T-helper 17 cell (primary cell): ENCODE results near the gene NUDT12. TPM values are rescaled to one million over a fixed set of nuclear protein-coding genes. Genes with fewer than 3 reads are reported as not detected.

Source experiments
- ATAC-seq: fragments of 150-1000 bp; cut with Tn5 transposase; 2 replicates; pipeline ENCODE4 v1.10.0; 2021; ENCODE audit warnings: mild to moderate bottlenecking, moderate library complexity
- DNase-seq, 3 donors: peaks; one replicate each; pipeline versions ENCODE4 v3.0.0 to v3.0.0-alpha.2; 2020 to 2021
- H3K9me3 ChIP-seq: one replicate; pipeline ENCODE4 v1.7.0; 2013; ENCODE audit warnings: low read length, mild to moderate bottlenecking; ENCODE audit not compliant: control insufficient read depth, poor library complexity, severe bottlenecking
- H3K27ac Mint-ChIP-seq: one replicate; pipeline ENCODE4 v1.8.0; 2022; ENCODE audit warnings: mild to moderate bottlenecking, moderate library complexity, mixed read lengths
- H3K27me3 Mint-ChIP-seq: one replicate; pipeline ENCODE4 v1.8.0; 2022; ENCODE audit warnings: mixed read lengths
- H3K36me3 Mint-ChIP-seq: one replicate; pipeline ENCODE4 v1.8.0; 2022; ENCODE audit warnings: low read depth, mixed read lengths
- H3K4me1 Mint-ChIP-seq: one replicate; pipeline ENCODE4 v1.8.0; 2022; ENCODE audit warnings: mild to moderate bottlenecking, mixed read lengths
- H3K4me3 Mint-ChIP-seq: one replicate; pipeline ENCODE4 v1.8.0; 2022; ENCODE audit warnings: mild to moderate bottlenecking, moderate library complexity, mixed read lengths
- total RNA-seq, 4 donors: library from RNA in 2 of 4; stranded (reverse) in 2 of 4; gene quantifications; one replicate each; pipeline ENCODE4 v1.2.3 and lab custom pipeline; 2022 to 2026

NUDT12 gene
- total RNA-seq (under 1 TPM; 0.18 to 0.57 TPM), total RNA-seq (lab: John Stamatoyannopoulos, UW) (0.60 to 2.7 reads per million in 2 donors)

GRCh38 chr5:103562453-103563157 is at the start of gene NUDT12:
Gene NUDT12 (minus strand): TSS chr5:103562789. CDS start chr5:103560248, 2,541 bp downstream.
- no peaks in the 10 kb centered on the region for H3K27me3 Mint-ChIP-seq
- no peaks in the 10 kb centered on the region for H3K36me3 Mint-ChIP-seq
- H3K4me3 Mint-ChIP-seq, result peak within 1 kb of the TSS; percentile 91
- H3K27ac Mint-ChIP-seq, result peak within 1 kb of the TSS; percentile 6
- peaks cover 4% of the 10 kb centered on the region for H3K4me1 Mint-ChIP-seq
- ATAC-seq (peak; percentile 79), DNase-seq (peak in 2 of 3 donors; percentile 6 to 9)
- no peaks in the 10 kb centered on the region for H3K9me3 ChIP-seq

DNA sequence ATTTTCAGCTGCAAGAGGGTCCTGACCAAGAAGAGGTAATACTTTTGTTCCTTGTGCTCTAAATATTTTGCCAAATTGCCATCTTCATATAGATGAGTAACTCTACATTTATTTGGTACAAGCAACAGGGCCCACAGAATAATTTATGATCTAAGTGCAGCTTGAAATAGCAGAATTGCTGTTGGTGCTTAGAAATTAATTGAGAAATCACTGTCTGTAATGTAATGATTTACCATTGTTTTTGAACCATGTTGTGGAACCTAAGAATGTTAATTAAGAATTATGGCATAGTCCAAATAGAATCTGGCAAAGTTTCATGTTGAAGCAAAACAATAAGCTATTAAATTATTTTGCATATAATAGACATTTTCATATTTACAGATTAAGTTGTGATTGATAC is 44.8 kb upstream of the NUDT12 start:
- no peaks in the 10 kb centered on the region for H3K9me3 ChIP-seq
- no peak for ATAC-seq
- no peak overlapping the region for H3K27ac Mint-ChIP-seq
- no peaks in the 10 kb centered on the region for H3K4me1 Mint-ChIP-seq
- H3K4me3 Mint-ChIP-seq, result no peak overlapping the region
- no peaks in the 10 kb centered on the region for H3K36me3 Mint-ChIP-seq
- peaks cover 7% of the 10 kb centered on the region for H3K27me3 Mint-ChIP-seq
- DNase-seq, result no peak

DNA sequence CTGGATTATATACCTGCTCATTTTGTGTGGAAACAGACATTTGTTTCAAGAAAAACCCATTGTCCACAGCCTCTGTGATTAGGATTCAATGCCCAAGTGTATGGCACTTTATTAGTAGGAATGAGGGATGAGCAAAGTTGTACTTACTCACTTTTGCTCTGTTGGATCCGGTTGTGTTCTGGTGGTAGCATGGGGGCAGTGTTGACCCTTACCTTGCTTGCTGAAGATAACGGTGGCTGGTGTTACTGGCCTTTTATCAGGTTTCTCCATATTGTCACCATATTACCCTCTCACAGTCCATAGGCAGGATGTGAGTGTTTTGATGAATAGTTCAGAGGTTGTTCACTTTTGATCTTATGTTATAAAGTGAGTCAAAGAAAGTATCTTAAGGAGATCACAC is 42.7 kb upstream of the NUDT12 start:
- no peaks in the 10 kb centered on the region for H3K36me3 Mint-ChIP-seq

DNA sequence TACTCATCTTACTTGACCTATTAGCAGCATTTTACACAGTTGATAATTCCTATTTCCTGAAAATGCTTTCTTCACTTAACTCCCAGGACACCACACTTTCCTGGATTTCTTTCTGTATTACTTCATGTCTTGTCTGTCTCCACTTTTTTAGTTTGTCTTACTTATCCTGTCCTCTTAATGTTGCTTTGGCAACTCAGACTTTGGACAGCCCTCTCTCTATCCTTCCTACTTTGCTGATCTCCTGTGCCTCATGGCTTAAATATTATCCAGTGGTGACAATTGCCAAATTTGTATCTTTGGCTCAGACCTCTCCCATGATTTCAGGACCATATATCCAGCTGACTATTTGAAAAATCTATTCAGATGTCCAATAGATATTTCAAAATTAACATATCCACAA is 39.8 kb upstream of the NUDT12 start:
- Mint-ChIP-seq H3K36me3 (no peaks in the 10 kb centered on the region), H3K27ac (no peak overlapping the region), H3K27me3 (no peaks in the 10 kb centered on the region), H3K4me3 (no peak overlapping the region), H3K4me1 (no peaks in the 10 kb centered on the region)
- DNase-seq (no peak), ATAC-seq (no peak)
- no peaks in the 10 kb centered on the region for H3K9me3 ChIP-seq

More for the DNA sequence above, 42.7 kb upstream of the NUDT12 start:
- H3K4me3 Mint-ChIP-seq, result no peak overlapping the region
- H3K4me1 Mint-ChIP-seq, result no peaks in the 10 kb centered on the region
- no peak for DNase-seq
- H3K9me3 ChIP-seq, result no peaks in the 10 kb centered on the region
- H3K27ac Mint-ChIP-seq, result no peak overlapping the region
- ATAC-seq, result no peak
- no peaks in the 10 kb centered on the region for H3K27me3 Mint-ChIP-seq

DNA sequence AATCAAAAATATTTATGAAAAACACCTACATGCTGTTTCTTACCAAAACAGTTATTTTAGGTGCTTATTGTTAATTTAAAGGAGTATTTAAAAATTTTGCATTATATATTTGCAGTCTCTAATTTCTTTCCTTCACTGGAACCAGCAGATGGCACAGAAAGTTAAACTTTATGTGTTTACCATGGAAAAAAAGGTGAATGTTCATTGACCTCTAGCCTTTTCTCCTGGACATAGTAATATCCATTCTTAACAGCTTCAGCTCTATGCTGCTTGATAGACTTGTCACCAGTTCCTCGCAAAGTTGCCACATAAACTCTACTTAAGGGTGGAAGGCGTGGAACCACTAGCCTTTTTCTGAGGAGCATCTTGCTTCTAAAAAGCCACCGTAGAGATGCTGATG is 38.7 kb upstream of the NUDT12 start:
- no peaks in the 10 kb centered on the region for H3K9me3 ChIP-seq
- Mint-ChIP-seq H3K27me3 (no peaks in the 10 kb centered on the region), H3K4me1 (no peaks in the 10 kb centered on the region), H3K27ac (no peak overlapping the region), H3K4me3 (no peak overlapping the region), H3K36me3 (no peaks in the 10 kb centered on the region)
- no peak for ATAC-seq
- no peak for DNase-seq

DNA sequence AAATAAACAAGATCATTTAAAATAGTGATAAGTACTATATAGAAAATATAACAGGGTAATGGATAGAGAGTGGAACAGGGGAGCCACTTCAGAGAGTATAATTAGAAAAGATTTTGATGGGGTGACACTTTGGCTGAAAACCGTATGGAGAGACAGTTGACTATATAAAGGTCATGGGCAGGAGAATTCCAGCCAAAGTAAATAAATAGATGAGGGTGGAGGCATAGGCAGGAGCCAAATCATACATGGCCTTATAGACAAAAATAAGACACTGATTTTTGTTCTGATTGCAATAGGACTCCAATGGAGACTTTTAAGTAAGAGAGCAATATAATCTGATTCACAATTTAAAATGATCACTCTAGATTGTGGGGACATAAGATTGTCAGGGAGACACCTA is 37.5 kb upstream of the NUDT12 start:
- Mint-ChIP-seq H3K36me3 (no peaks in the 10 kb centered on the region), H3K4me1 (no peaks in the 10 kb centered on the region), H3K27me3 (peaks cover 6% of the 10 kb centered on the region), H3K27ac (no peak overlapping the region), H3K4me3 (no peak overlapping the region)
- H3K9me3 ChIP-seq, result no peaks in the 10 kb centered on the region
- DNase-seq, result no peak
- no peak for ATAC-seq

DNA sequence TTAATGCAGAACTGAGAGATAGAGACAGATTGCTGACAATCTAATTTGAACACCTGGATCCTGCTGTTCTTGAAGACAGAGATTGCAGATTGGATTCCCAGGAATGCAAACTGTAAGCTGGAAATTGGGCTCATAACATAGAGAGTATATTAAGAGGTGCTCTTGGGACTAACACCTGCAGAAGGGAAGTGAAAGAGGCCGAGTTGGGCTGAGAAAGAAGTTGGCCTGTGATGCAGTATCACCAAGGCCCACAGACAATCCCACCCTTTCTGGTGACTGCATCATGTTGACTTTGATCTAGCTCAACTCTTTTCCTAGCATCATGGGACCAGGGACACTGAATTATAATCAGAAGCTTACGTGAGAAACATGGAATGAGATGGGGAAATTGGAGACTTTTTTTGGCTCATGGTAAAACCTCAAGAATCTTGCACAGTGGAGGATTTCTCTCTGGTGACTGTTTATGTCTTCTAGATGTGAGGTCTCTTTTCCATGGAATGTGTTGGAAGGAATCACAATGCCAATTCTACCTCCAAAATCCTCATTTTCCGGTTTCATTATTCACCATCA is 36.5 kb upstream of the NUDT12 start:
- Mint-ChIP-seq H3K4me1 (no peaks in the 10 kb centered on the region), H3K4me3 (no peak overlapping the region), H3K36me3 (no peaks in the 10 kb centered on the region), H3K27ac (no peak overlapping the region), H3K27me3 (peaks cover 6% of the 10 kb centered on the region)
- no peak for ATAC-seq
- no peak for DNase-seq
- no peaks in the 10 kb centered on the region for H3K9me3 ChIP-seq

GRCh38 chr5:103590221-103590620 is 27.6 kb upstream of the NUDT12 start:
- Mint-ChIP-seq H3K36me3 (no peaks in the 10 kb centered on the region), H3K27me3 (peaks cover 14% of the 10 kb centered on the region), H3K4me1 (no peaks in the 10 kb centered on the region), H3K27ac (no peak overlapping the region), H3K4me3 (no peak overlapping the region)
- H3K9me3 ChIP-seq, result no peaks in the 10 kb centered on the region
- DNase-seq (no peak), ATAC-seq (no peak)

GRCh38 chr5:103589776-103590175 is 27.2 kb upstream of the NUDT12 start:
- no peaks in the 10 kb centered on the region for H3K4me1 Mint-ChIP-seq
- no peaks in the 10 kb centered on the region for H3K9me3 ChIP-seq
- ATAC-seq, result no peak
- H3K36me3 Mint-ChIP-seq, result no peaks in the 10 kb centered on the region
- DNase-seq, result no peak
- no peak overlapping the region for H3K27ac Mint-ChIP-seq
- H3K27me3 Mint-ChIP-seq, result peaks cover 14% of the 10 kb centered on the region
- no peak overlapping the region for H3K4me3 Mint-ChIP-seq

DNA sequence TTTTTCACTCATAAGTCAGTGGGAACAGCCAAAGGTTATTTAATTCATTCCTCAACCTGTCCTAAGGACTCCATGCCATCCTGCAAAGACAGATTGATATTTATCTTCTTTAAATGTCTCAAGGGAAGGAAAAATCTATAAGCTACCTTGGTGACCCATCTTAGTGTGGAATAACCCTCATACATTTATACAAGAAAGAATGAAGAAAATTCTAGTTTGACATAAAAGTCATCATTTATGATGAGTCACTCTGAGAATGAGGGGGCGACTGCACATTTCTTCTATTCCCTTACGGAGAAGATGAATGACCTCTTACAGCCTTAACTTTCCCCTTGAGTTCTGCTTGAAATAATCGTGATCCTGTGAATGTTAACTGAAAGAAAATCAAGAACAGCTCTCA is 26.8 kb upstream of the NUDT12 start:
- Mint-ChIP-seq H3K4me1 (no peaks in the 10 kb centered on the region), H3K36me3 (no peaks in the 10 kb centered on the region), H3K27me3 (peaks cover 14% of the 10 kb centered on the region), H3K27ac (no peak overlapping the region), H3K4me3 (no peak overlapping the region)
- no peak for DNase-seq
- no peaks in the 10 kb centered on the region for H3K9me3 ChIP-seq
- no peak for ATAC-seq

- ATAC-seq (no peak), DNase-seq (no peak)
- no peaks in the 10 kb centered on the region for H3K9me3 ChIP-seq
- Mint-ChIP-seq H3K27ac (no peak overlapping the region), H3K27me3 (peaks cover 14% of the 10 kb centered on the region), H3K36me3 (no peaks in the 10 kb centered on the region), H3K4me3 (no peak overlapping the region), H3K4me1 (no peaks in the 10 kb centered on the region)
These were observed 24.7 kb upstream of the NUDT12 start for GRCh38 chr5:103587185-103587748.

GRCh38 chr5:103582364-103582763 is 19.8 kb upstream of the NUDT12 start:
- no peak for ATAC-seq

DNA sequence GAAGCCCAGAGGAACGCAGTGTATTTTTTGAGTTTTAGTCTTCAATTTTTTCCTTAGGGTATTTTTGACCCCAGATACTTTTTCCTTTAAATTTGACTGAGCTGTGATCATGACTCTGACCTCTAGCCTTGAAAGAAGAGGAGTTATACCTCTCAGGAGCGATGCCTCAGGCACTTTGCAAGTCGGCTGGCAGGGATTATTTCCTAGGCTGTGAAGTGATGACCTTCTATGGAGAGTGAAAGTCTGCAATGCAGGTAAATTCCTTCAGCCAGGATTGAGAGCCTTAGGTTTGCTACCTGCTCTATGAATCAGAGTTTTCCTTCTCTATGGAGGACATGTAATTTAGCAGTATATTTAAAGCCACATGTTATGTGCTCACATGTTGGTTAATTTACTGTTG is 10.8 kb upstream of the NUDT12 start:
- Mint-ChIP-seq H3K27me3 (peaks cover 14% of the 10 kb centered on the region), H3K36me3 (no peaks in the 10 kb centered on the region), H3K4me1 (no peaks in the 10 kb centered on the region), H3K4me3 (no peak overlapping the region), H3K27ac (no peak overlapping the region)
- H3K9me3 ChIP-seq, result no peaks in the 10 kb centered on the region
- DNase-seq (no peak), ATAC-seq (no peak)

More at GRCh38 chr5:103582364-103582763, 19.8 kb upstream of the NUDT12 start:
- DNase-seq, result no peak
- no peaks in the 10 kb centered on the region for H3K36me3 Mint-ChIP-seq
- no peaks in the 10 kb centered on the region for H3K9me3 ChIP-seq
- H3K4me3 Mint-ChIP-seq, result no peak overlapping the region
- H3K27me3 Mint-ChIP-seq, result peaks cover 4% of the 10 kb centered on the region
- no peak overlapping the region for H3K27ac Mint-ChIP-seq
- no peaks in the 10 kb centered on the region for H3K4me1 Mint-ChIP-seq

GRCh38 chr5:103572454-103572853 is 9.9 kb upstream of the NUDT12 start:
- Mint-ChIP-seq H3K36me3 (no peaks in the 10 kb centered on the region), H3K4me1 (no peaks in the 10 kb centered on the region), H3K27me3 (peaks cover 14% of the 10 kb centered on the region), H3K27ac (no peak overlapping the region), H3K4me3 (no peak overlapping the region)
- ATAC-seq, result no peak
- H3K9me3 ChIP-seq, result no peaks in the 10 kb centered on the region
- no peak for DNase-seq
